Gastrocnemius medialis (tissue), 4 donors: ENCODE data around the gene RFTN1. TPM values are rescaled to one million over a fixed set of nuclear protein-coding genes. Genes with fewer than 3 reads are reported as not detected.

Experiments
- ATAC-seq, 2 donors: fragments of 150-250 bp; one replicate each; pipeline ENCODE4 v1.9.1; 2016
- DNase-seq, 2 donors: peaks; one replicate each; pipeline ENCODE4 v3.0.0-alpha.2; 2019
- H3K27ac ChIP-seq, 4 donors: fragments of 200-600 bp; sonication (generic); 1 replicate in 1 of 4; 2 replicates in 3 of 4; pipeline ENCODE4 v1.5.1; 2016 to 2018; ENCODE audit warnings: mild to moderate bottlenecking in 2 of 4, moderate library complexity in 1 of 4
- H3K27me3 ChIP-seq, 3 donors: fragments of 200-600 bp; sonication (generic) in 2 of 3; 1 replicate in 1 of 3; 2 replicates in 2 of 3; pipeline versions ENCODE4 v1.5.1 to v1.6.0; 2016 to 2019; ENCODE audit warnings: mild to moderate bottlenecking in 1 of 3, moderate library complexity in 1 of 3
- H3K36me3 ChIP-seq, 2 donors: fragments of 200-600 bp; sonication (generic) in 1 of 2; one replicate each; pipeline ENCODE4 v1.5.1; 2017 to 2018
- H3K4me1 ChIP-seq, 2 donors: fragments of 200-600 bp; sonication (generic) in 1 of 2; one replicate each; pipeline ENCODE4 v1.5.1; 2016 to 2017; ENCODE audit warnings: mild to moderate bottlenecking in 2 of 2
- H3K4me3 ChIP-seq, 4 donors: fragments of 200-600 bp; sonication (generic) in 3 of 4; 1 replicate in 1 of 4; 2 replicates in 3 of 4; pipeline ENCODE4 v1.5.1; 2016 to 2019; ENCODE audit warnings: mild to moderate bottlenecking in 2 of 4
- H3K9me3 ChIP-seq, 3 donors: fragments of 200-600 bp; sonication (generic) in 2 of 3; 1 replicate in 1 of 3; 2 replicates in 2 of 3; pipeline ENCODE4 v1.5.1; 2016 to 2019
- CTCF ChIP-seq, 5 experiments: fragments of 450-650 bp in 3 of 5; fragments of 200-600 bp in 2 of 5; sonication (generic) in 2 of 5; IDR thresholded peaks in 4 of 5; conservative IDR thresholded peaks in 1 of 5; 1 replicate in 4 of 5; 2 replicates in 1 of 5; pipeline ENCODE4 v1.5.1; 2016 to 2019; ENCODE audit warnings: antibody characterized with exemption in 5 of 5, mild to moderate bottlenecking in 3 of 5, moderate library complexity in 3 of 5
- POLR2A ChIP-seq, 2 donors: fragments of 450-650 bp; IDR thresholded peaks; one replicate each; pipeline ENCODE4 v1.6.1; 2017; ENCODE audit warnings: antibody characterized with exemption in 2 of 2, mild to moderate bottlenecking in 2 of 2, moderate library complexity in 2 of 2
- in situ Hi-C, 4 donors: fragments of 200-750 bp; cut with MboI; loops; one replicate each; pipeline versions ENCODE4 v1.15.0 to v1.8.0; 2017; ENCODE audit warnings: low sequenced_read_pairs in 4 of 4
- intact Hi-C: fragments of 100-400 bp; cut with DNase I; formaldehyde crosslinking; loops from one replicate; pipeline ENCODE4 v1.15.1; 2023; ENCODE audit warnings: low total_unique reads
- total RNA-seq, 4 donors: library from RNA; depleted of rRNA; stranded (reverse); fragments of >200 nt; gene quantifications; one replicate each; pipeline versions ENCODE4 v1.1.0 to v1.2.3, GENCODE V29; 2016

Gene RFTN1
- total RNA-seq, 4 donors from 2014 or later: 10.7 to 22.8 (median 11.7) TPM

- TF ChIP-seq POLR2A (IDR thresholded peaks at IDR 0.05) (no peak), CTCF (IDR thresholded peaks at IDR 0.05 in 4 of 5, conservative IDR thresholded peaks at IDR 0.05 in 1 of 5) (no peak)
- intact Hi-C loops (no loop called here), in situ Hi-C loops (loop anchor here in 2 of 4 donors (25.0 kb wide), 2 partner anchors 888 to 1438 kb away; partner anchors contain the start of gene TBC1D5 (in 1 of the 2))
- H3K27me3 ChIP-seq: no peaks in the 10 kb centered on the region
- H3K4me1 ChIP-seq: peaks cover 0 to 22% of the 10 kb centered on the region in 2 donors
- DNase-seq (no peak), ATAC-seq (no peak)
- no peak overlapping the region for H3K27ac ChIP-seq
- H3K4me3 ChIP-seq: no peak overlapping the region
- H3K36me3 ChIP-seq: peaks cover 0 to 26% of the 10 kb centered on the region in 2 donors
- no peaks in the 10 kb centered on the region for H3K9me3 ChIP-seq
These were observed 213.8 kb downstream of the RFTN1 start for GRCh38 chr3:16299746-16300145.

- Histone ChIP-seq H3K36me3 (peaks cover 0 to 26% of the 10 kb centered on the region in 2 donors), H3K9me3 (no peaks in the 10 kb centered on the region), H3K27ac (no peak overlapping the region), H3K4me3 (no peak overlapping the region), H3K27me3 (no peaks in the 10 kb centered on the region), H3K4me1 (peaks cover 0 to 22% of the 10 kb centered on the region in 2 donors)
- in situ Hi-C loops: loop anchor here in 2 of 4 donors (25.0 kb wide), 2 partner anchors 888 to 1438 kb away; partner anchors contain the start of gene TBC1D5 (in 1 of the 2)
- ATAC-seq: no peak
- intact Hi-C loops: no loop called here
- TF ChIP-seq POLR2A (IDR thresholded peaks at IDR 0.05) (no peak), CTCF (IDR thresholded peaks at IDR 0.05 in 4 of 5, conservative IDR thresholded peaks at IDR 0.05 in 1 of 5) (no peak)
- DNase-seq: no peak
These were observed 214.6 kb downstream of the RFTN1 start for GRCh38 chr3:16298891-16299290.

GRCh38 chr3:16297997-16298885 is 215.3 kb downstream of the RFTN1 start:
- ATAC-seq: no peak
- intact Hi-C loops: no loop called here
- Histone ChIP-seq H3K36me3 (peaks cover 0 to 25% of the 10 kb centered on the region in 2 donors), H3K4me1 (peaks cover 0 to 22% of the 10 kb centered on the region in 2 donors), H3K9me3 (no peaks in the 10 kb centered on the region), H3K4me3 (no peak overlapping the region), H3K27me3 (no peaks in the 10 kb centered on the region), H3K27ac (no peak overlapping the region)
- DNase-seq: no peak
- TF ChIP-seq CTCF (IDR thresholded peaks at IDR 0.05 in 4 of 5, conservative IDR thresholded peaks at IDR 0.05 in 1 of 5): no peak
- no peak for TF ChIP-seq POLR2A (IDR thresholded peaks at IDR 0.05)
- in situ Hi-C loops: loop anchor here in 2 of 4 donors (25.0 kb wide), 2 partner anchors 889 to 1439 kb away; partner anchors contain the start of gene TBC1D5 (in 1 of the 2)

- peaks cover 5 to 24% of the 10 kb centered on the region in 2 donors for H3K4me1 ChIP-seq
- TF ChIP-seq CTCF (IDR thresholded peaks at IDR 0.05 in 4 of 5, conservative IDR thresholded peaks at IDR 0.05 in 1 of 5) (no peak), POLR2A (IDR thresholded peaks at IDR 0.05) (no peak)
- peaks cover 0 to 5% of the 10 kb centered on the region in 2 donors for H3K36me3 ChIP-seq
- H3K27ac ChIP-seq: no peak overlapping the region
- H3K4me3 ChIP-seq: no peak overlapping the region
- intact Hi-C loops (no loop called here), in situ Hi-C loops (loop anchor here in 2 of 4 donors (25.0 kb wide), 2 partner anchors 892 to 1442 kb away; partner anchors contain the start of gene TBC1D5 (in 1 of the 2))
- no peak for DNase-seq
- no peak for ATAC-seq
- H3K9me3 ChIP-seq: no peaks in the 10 kb centered on the region
- H3K27me3 ChIP-seq: no peaks in the 10 kb centered on the region
These were observed 218.1 kb downstream of the RFTN1 start for GRCh38 chr3:16295298-16295890.
